K562 (cell line): ENCODE results near the gene ZDHHC8. TPM values are rescaled to one million over a fixed set of nuclear protein-coding genes. Genes with fewer than 3 reads are reported as not detected.
A peak's percentile ranks its signal among the peaks of the same experiment; 100 is the strongest.

ENCODE experiments used
- BRCA1 ChIP-seq, 2 experiments: fragments of 450-650 bp in 1 of 2; sonication (generic) in 1 of 2; formaldehyde crosslinking in 1 of 2; IDR thresholded peaks; 2 replicates each; pipeline versions ENCODE4 v1.5.0 to v1.6.1; 2017 to 2020; ENCODE audit warnings: mild to moderate bottlenecking in 1 of 2, missing genetic modification reagents in 1 of 2
- ELF4 ChIP-seq: fragments of 450-650 bp; formaldehyde crosslinking; IDR thresholded peaks from 2 replicates; pipeline ENCODE4 v1.4.0; 2022; ENCODE audit warnings: missing genetic modification characterization
- KLF6 ChIP-seq: fragments of 250-450 bp; sonication (Bioruptor Pico); IDR thresholded peaks from 2 replicates; pipeline ENCODE4 v1.4.0; 2020; ENCODE audit warnings: mild to moderate bottlenecking, moderate library complexity, borderline replicate concordance
- PRPF4 ChIP-seq: fragments of 200-400 bp; formaldehyde crosslinking; IDR thresholded peaks from one replicate; pipeline ENCODE4 v1.6.1; 2017; ENCODE audit warnings: low read length, low read depth, mild to moderate bottlenecking; ENCODE audit not compliant: insufficient read depth, poor library complexity, severe bottlenecking
- PTTG1 ChIP-seq: fragments of 450-650 bp; IDR thresholded peaks from 2 replicates; pipeline ENCODE4 v1.6.1; 2016; ENCODE audit warnings: low read depth, mild to moderate bottlenecking, missing genetic modification characterization, missing compliant biosample characterization
- ZNF239 ChIP-seq: fragments of 250-450 bp; sonication (Bioruptor Pico); IDR thresholded peaks from 2 replicates; pipeline ENCODE4 v1.4.0; 2020; ENCODE audit warnings: mild to moderate bottlenecking
- ZNF551 ChIP-seq: fragments of 250-450 bp; sonication (Bioruptor Pico); IDR thresholded peaks from 2 replicates; pipeline ENCODE4 v1.5.0; 2021; ENCODE audit warnings: mild to moderate bottlenecking, moderate library complexity
- ZNF696 ChIP-seq: fragments of 250-450 bp; sonication (Bioruptor Pico); conservative IDR thresholded peaks from 2 replicates; pipeline ENCODE4 v1.4.0; 2020; ENCODE audit warnings: mild to moderate bottlenecking, moderate library complexity
- polyA plus RNA-seq, 8 experiments: library from polyadenylated mRNA; depleted of rRNA in 4 of 8; stranded (reverse) in 5 of 8; unstranded in 3 of 8; fragments of >200 nt; fragmentation: Nextera tagmentation in 2 of 8; fragmentation: Illumina TruSeq in 1 of 8; extraction: Ambion mirVana in 2 of 8; extraction: Trizol in 1 of 8; gene quantifications; 2 replicates each; pipeline versions ENCODE4 v1.2.1 to v1.2.3, GENCODE V29; 2011 to 2014; ENCODE audit warnings: inconsistent platforms in 1 of 8, missing spikeins in 1 of 8
- total RNA-seq, 7 experiments: library from RNA; depleted of rRNA in 6 of 7; stranded (reverse); fragments of >200 nt in 6 of 7; fragmentation: Illumina TruSeq in 2 of 7; extraction: Trizol in 2 of 7; gene quantifications; 2 replicates each; pipeline versions ENCODE4 v1.2.1 to v1.2.3, GENCODE V29; 2011 to 2021; ENCODE audit warnings: low replicate concordance in 1 of 7
- TF ChIP-seq, protein P1 (sequence below): fragments of 450-650 bp; conservative IDR thresholded peaks from 2 replicates; pipeline ENCODE4 v1.6.1; 2016; ENCODE audit warnings: missing genetic modification characterization, low read depth, mild to moderate bottlenecking, control low read depth, missing compliant biosample characterization
- TF ChIP-seq, protein P2 (sequence below): fragments of 250-450 bp; sonication (Bioruptor Pico); IDR thresholded peaks from 2 replicates; pipeline ENCODE4 v1.5.0; 2021; ENCODE audit warnings: mild to moderate bottlenecking, moderate library complexity
- TF ChIP-seq, protein P3 (sequence below): fragments of 450-650 bp; IDR thresholded peaks from 2 replicates; pipeline ENCODE4 v1.6.1; 2016; ENCODE audit warnings: low read depth
- TF ChIP-seq, protein P4 (sequence below): fragments of 250-450 bp; sonication (Bioruptor Pico); IDR thresholded peaks from 2 replicates; pipeline ENCODE4 v1.8.0; 2021; ENCODE audit warnings: borderline replicate concordance, mild to moderate bottlenecking, moderate library complexity; ENCODE audit not compliant: poor library complexity, severe bottlenecking

The ZDHHC8 gene
- total and polyA plus RNA-seq, 9 of the 15 experiments (the other 6 are each of a cell fraction or from before 2014, with no cell fraction given), result 0.04 to 109 (median 16.4) TPM

DNA sequence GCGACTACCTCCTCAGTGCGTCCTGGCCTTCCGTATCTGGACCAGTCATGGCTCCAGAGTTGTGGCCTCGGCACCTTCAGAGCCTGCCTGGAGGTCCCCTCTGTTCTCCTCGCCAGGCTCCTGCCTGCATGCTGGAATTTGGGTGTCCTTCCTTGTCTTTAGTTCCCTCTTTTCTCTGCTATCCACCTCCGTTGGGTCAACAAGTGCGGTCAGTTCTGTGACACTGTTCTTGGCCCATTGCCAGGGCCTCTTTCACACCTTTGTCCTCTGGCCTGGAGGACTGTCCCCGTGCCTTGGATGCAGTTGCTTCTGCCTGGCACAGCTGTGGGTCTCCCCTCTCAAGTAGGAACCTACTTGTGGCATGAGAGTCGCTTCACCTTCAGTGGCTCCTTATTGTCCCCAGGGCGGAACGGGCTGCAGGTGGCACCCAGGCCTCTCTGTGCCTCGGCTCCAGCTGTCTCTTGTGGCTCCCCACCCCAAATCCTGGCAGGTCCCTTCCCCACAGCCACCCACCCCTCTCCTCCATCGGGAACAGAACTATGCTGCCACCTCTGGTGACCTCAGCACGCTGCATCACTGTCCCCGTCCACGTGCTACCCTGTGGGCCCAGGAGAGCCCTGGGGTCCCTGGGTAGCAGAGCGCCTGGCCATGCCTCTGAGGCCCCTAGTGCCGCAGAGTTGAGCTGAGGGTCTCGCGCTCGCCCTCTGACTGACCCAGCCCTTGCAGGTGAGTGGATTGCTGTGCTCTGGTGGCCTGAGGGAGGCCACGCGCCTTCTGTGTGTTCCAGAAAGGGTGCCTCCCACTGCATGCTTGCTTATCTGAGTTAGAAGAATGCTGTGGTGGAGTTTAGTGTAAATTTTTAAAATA is 46.8 kb upstream of the ZDHHC8 start (continued):
- TF ChIP-seq, protein P1, sequence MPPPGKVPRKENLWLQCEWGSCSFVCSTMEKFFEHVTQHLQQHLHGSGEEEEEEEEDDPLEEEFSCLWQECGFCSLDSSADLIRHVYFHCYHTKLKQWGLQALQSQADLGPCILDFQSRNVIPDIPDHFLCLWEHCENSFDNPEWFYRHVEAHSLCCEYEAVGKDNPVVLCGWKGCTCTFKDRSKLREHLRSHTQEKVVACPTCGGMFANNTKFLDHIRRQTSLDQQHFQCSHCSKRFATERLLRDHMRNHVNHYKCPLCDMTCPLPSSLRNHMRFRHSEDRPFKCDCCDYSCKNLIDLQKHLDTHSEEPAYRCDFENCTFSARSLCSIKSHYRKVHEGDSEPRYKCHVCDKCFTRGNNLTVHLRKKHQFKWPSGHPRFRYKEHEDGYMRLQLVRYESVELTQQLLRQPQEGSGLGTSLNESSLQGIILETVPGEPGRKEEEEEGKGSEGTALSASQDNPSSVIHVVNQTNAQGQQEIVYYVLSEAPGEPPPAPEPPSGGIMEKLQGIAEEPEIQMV (tag), result no peak
- no peak for TF ChIP-seq ZNF551 (CRISPR knock-in tag)
- TF ChIP-seq, protein P2, sequence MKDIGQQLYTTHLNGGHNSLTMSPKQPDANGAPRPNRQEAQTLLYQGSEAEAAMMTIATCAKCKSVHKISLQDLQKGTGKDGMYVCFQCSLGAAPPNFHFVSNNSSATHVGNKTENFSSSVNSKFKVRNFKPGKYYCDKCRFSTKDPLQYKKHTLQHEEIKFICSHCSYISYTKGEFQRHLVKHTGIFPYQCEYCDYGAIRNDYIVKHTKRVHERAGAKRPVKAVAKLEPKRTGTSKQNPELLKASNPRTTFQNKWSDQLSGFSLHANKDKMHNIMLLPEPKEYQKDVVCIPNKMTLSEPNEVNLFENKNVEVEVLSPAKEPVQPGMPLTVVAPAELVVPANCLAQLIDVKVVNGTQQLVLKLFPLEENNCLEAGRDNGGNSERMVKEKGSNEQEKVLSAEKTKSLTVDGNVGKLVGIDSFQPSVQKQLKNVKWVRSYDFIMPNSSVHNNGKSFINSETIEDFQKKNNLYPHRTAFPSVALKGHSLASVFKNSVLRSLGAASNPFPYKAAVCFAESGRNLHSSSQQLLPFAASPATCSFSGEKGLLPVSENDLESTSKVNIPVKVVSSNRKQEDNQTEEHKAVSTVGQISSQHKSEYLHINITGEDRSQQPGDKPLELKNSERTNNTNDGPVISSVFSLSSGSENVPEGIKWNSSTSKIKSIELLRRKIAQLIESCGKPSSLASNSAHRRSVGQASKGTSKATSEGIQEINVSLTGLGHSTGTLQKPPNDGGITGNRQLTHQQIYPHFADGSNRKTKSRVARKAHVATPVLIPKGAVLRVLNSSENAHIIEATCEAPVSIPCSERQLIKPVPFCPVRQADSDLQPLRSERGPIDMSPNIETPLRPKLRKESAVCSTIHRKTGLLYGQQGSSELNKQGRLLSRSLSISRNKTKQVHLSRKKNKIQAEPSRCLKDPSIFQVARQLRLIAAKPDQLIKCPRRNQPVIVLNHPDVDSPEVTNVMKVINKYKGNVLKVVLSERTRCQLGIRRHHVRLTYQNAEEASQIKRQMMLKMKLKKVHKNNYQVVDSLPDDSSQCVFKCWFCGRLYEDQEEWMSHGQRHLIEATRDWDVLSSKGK (CRISPR knock-in tag), result no peak
- no peak for TF ChIP-seq ZNF696 (CRISPR knock-in tag)
- no peak for TF ChIP-seq PTTG1 (tag)
- TF ChIP-seq PRPF4, result no peak
- TF ChIP-seq, protein P3, sequence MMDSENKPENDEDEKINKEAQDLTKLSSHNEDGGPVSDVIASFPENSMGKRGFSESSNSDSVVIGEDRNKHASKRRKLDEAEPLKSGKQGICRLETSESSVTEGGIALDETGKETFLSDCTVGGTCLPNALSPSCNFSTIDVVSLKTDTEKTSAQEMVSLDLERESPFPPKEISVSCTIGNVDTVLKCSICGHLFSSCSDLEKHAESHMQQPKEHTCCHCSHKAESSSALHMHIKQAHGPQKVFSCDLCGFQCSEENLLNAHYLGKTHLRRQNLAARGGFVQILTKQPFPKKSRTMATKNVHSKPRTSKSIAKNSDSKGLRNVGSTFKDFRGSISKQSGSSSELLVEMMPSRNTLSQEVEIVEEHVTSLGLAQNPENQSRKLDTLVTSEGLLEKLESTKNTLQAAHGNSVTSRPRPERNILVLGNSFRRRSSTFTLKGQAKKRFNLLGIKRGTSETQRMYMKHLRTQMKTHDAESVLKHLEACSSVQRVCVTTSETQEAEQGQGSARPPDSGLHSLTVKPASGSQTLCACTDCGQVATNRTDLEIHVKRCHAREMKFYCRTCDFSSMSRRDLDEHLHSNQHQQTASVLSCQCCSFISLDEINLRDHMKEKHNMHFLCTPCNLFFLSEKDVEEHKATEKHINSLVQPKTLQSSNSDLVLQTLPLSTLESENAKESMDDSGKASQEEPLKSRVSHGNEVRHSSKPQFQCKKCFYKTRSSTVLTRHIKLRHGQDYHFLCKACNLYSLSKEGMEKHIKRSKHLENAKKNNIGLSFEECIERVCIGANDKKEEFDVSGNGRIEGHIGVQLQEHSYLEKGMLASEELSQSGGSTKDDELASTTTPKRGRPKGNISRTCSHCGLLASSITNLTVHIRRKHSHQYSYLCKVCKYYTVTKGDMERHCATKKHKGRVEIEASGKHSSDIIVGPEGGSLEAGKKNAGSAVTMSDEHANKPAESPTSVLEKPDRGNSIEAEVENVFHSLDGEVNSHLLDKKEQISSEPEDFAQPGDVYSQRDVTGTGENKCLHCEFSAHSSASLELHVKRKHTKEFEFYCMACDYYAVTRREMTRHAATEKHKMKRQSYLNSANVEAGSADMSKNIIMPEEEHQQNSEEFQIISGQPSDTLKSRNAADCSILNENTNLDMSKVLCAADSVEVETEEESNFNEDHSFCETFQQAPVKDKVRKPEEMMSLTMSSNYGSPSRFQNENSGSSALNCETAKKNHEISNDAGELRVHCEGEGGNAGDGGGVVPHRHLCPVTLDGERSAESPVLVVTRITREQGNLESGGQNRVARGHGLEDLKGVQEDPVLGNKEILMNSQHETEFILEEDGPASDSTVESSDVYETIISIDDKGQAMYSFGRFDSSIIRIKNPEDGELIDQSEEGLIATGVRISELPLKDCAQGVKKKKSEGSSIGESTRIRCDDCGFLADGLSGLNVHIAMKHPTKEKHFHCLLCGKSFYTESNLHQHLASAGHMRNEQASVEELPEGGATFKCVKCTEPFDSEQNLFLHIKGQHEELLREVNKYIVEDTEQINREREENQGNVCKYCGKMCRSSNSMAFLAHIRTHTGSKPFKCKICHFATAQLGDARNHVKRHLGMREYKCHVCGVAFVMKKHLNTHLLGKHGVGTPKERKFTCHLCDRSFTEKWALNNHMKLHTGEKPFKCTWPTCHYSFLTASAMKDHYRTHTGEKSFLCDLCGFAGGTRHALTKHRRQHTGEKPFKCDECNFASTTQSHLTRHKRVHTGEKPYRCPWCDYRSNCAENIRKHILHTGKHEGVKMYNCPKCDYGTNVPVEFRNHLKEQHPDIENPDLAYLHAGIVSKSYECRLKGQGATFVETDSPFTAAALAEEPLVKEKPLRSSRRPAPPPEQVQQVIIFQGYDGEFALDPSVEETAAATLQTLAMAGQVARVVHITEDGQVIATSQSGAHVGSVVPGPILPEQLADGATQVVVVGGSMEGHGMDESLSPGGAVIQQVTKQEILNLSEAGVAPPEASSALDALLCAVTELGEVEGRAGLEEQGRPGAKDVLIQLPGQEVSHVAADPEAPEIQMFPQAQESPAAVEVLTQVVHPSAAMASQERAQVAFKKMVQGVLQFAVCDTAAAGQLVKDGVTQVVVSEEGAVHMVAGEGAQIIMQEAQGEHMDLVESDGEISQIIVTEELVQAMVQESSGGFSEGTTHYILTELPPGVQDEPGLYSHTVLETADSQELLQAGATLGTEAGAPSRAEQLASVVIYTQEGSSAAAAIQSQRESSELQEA, result no peak
- TF ChIP-seq KLF6, result 0 out of 2 replicates have a peak, but pooled peaks have one; percentile 41
- TF ChIP-seq, protein P4, sequence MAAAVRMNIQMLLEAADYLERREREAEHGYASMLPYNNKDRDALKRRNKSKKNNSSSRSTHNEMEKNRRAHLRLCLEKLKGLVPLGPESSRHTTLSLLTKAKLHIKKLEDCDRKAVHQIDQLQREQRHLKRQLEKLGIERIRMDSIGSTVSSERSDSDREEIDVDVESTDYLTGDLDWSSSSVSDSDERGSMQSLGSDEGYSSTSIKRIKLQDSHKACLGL (CRISPR knock-in tag), result peak; percentile 89
- no peak for TF ChIP-seq ZNF239 (CRISPR knock-in tag)
- TF ChIP-seq ELF4 (CRISPR knock-in tag), result no peak
- no peak for TF ChIP-seq BRCA1 (IDR thresholded peaks at IDR 0.05)
- TF ChIP-seq BRCA1 (CRISPR knock-in tag; IDR thresholded peaks at IDR 0.05), result no peak
